Measurements from ENCODE around the gene DRAM1.
"Not testable (repeated sequence)": the region's sequence is repeated elsewhere in the genome, so short reads cannot be mapped to it uniquely, and the experiment has no call there.

Gene DRAM1

GRCh38 chr12:101855364-101855884 is 22.0 kb upstream of the DRAM1 start:
- H3K36me3 ChIP-seq (ENCODE audit: control insufficient read depth, low read length) = no peaks in the 10 kb centered on the region
- no peak overlapping the region for H3K4me2 ChIP-seq (ENCODE audit: low read length)
- no peaks in the 10 kb centered on the region for H3K9me3 ChIP-seq (ENCODE audit: control insufficient read depth, insufficient read depth, low read length)
- H3K27ac ChIP-seq (ENCODE audit: low read depth, low read length) = no peak overlapping the region
- H3K9me2 ChIP-seq (replicated peaks; ENCODE audit: control insufficient read depth, low read length) = no peaks in the 10 kb centered on the region
- no peak overlapping the region for H3K4me3 ChIP-seq (ENCODE audit: low read length)
- H3K4me1 ChIP-seq (ENCODE audit: control insufficient read depth, low read length) = peaks cover 38% of the 10 kb centered on the region
- H3F3A ChIP-seq (ENCODE audit: control insufficient read depth, insufficient read depth) = no peaks in the 10 kb centered on the region
- no peaks in the 10 kb centered on the region for H3K79me2 ChIP-seq (ENCODE audit: control insufficient read depth, low read length)
- no peaks in the 10 kb centered on the region for H4K20me1 ChIP-seq (ENCODE audit: control insufficient read depth, insufficient read depth, low read depth, low read length)
- no peak for TF ChIP-seq CTCF (IDR thresholded peaks at IDR 0.05; ENCODE audit: low read depth, low read length, poor library complexity, severe bottlenecking)
- no peak for TF ChIP-seq EZH2phosphoT487 (IDR thresholded peaks at IDR 0.05; ENCODE audit: borderline replicate concordance, low read length)
- no peaks in the 10 kb centered on the region for H3K27me3 ChIP-seq (ENCODE audit: control insufficient read depth, low read length)

GRCh38 chr12:101855976-101856375 is 21.4 kb upstream of the DRAM1 start:
- H3K4me2 ChIP-seq (ENCODE audit: low read length) = no peak overlapping the region
- H3K27ac ChIP-seq (ENCODE audit: low read depth, low read length) = no peak overlapping the region
- no peaks in the 10 kb centered on the region for H3F3A ChIP-seq (ENCODE audit: control insufficient read depth, insufficient read depth)
- H3K9me3 ChIP-seq (ENCODE audit: control insufficient read depth, insufficient read depth, low read length) = no peaks in the 10 kb centered on the region
- H3K79me2 ChIP-seq (ENCODE audit: control insufficient read depth, low read length) = no peaks in the 10 kb centered on the region
- peaks cover 33% of the 10 kb centered on the region for H3K4me1 ChIP-seq (ENCODE audit: control insufficient read depth, low read length)
- no peaks in the 10 kb centered on the region for H3K9me2 ChIP-seq (replicated peaks; ENCODE audit: control insufficient read depth, low read length)
- no peaks in the 10 kb centered on the region for H3K27me3 ChIP-seq (ENCODE audit: control insufficient read depth, low read length)
- no peaks in the 10 kb centered on the region for H3K36me3 ChIP-seq (ENCODE audit: control insufficient read depth, low read length)
- no peak overlapping the region for H3K4me3 ChIP-seq (ENCODE audit: low read length)
- TF ChIP-seq CTCF (IDR thresholded peaks at IDR 0.05; ENCODE audit: low read depth, low read length, poor library complexity, severe bottlenecking) (no peak), EZH2phosphoT487 (IDR thresholded peaks at IDR 0.05; ENCODE audit: borderline replicate concordance, low read length) (no peak)
- no peaks in the 10 kb centered on the region for H4K20me1 ChIP-seq (ENCODE audit: control insufficient read depth, insufficient read depth, low read depth, low read length)

- H3F3A ChIP-seq (ENCODE audit: control insufficient read depth, insufficient read depth); H3K79me2 ChIP-seq (ENCODE audit: control insufficient read depth, low read length); H3K4me2 ChIP-seq (ENCODE audit: low read length); H4K20me1 ChIP-seq (ENCODE audit: control insufficient read depth, insufficient read depth, low read depth, low read length); H3K36me3 ChIP-seq (ENCODE audit: control insufficient read depth, low read length); H3K27me3 ChIP-seq (ENCODE audit: control insufficient read depth, low read length); H3K4me3 ChIP-seq (ENCODE audit: low read length); H3K9me3 ChIP-seq (ENCODE audit: control insufficient read depth, insufficient read depth, low read length); H3K9me2 ChIP-seq (replicated peaks; ENCODE audit: control insufficient read depth, low read length); H3K27ac ChIP-seq (ENCODE audit: low read depth, low read length): not testable (repeated sequence)
- H3K4me1 ChIP-seq (ENCODE audit: control insufficient read depth, low read length) = peaks cover 26% of the 10 kb centered on the region
These were observed 20.8 kb upstream of the DRAM1 start for GRCh38 chr12:101856614-101857013.

- no peaks in the 10 kb centered on the region for H3K79me2 ChIP-seq (ENCODE audit: control insufficient read depth, low read length)
- H3K4me3 ChIP-seq (ENCODE audit: low read length) = no peak overlapping the region
- H3K4me1 ChIP-seq (ENCODE audit: control insufficient read depth, low read length) = peaks cover 26% of the 10 kb centered on the region
- no peaks in the 10 kb centered on the region for H3K36me3 ChIP-seq (ENCODE audit: control insufficient read depth, low read length)
- no peaks in the 10 kb centered on the region for H3K9me3 ChIP-seq (ENCODE audit: control insufficient read depth, insufficient read depth, low read length)
- H3K27ac ChIP-seq (ENCODE audit: low read depth, low read length) = no peak overlapping the region
- TF ChIP-seq EZH2phosphoT487 (IDR thresholded peaks at IDR 0.05; ENCODE audit: borderline replicate concordance, low read length) (no peak), CTCF (IDR thresholded peaks at IDR 0.05; ENCODE audit: low read depth, low read length, poor library complexity, severe bottlenecking) (no peak)
- H3K4me2 ChIP-seq (ENCODE audit: low read length) = no peak overlapping the region
- no peaks in the 10 kb centered on the region for H4K20me1 ChIP-seq (ENCODE audit: control insufficient read depth, insufficient read depth, low read depth, low read length)
- H3F3A ChIP-seq (ENCODE audit: control insufficient read depth, insufficient read depth) = no peaks in the 10 kb centered on the region
- no peaks in the 10 kb centered on the region for H3K27me3 ChIP-seq (ENCODE audit: control insufficient read depth, low read length)
- H3K9me2 ChIP-seq (replicated peaks; ENCODE audit: control insufficient read depth, low read length) = no peaks in the 10 kb centered on the region
These were observed 20.3 kb upstream of the DRAM1 start for GRCh38 chr12:101857043-101857558.
